Kidney glomerular epithelial cell (primary cell): ENCODE measurements around the gene NARF.

ENCODE experiments used
- DNase-seq: peaks from one replicate; lab custom pipeline; 2025; lab: John Stamatoyannopoulos, UW

Gene NARF

GRCh38 chr17:82433560-82434215, 24.9 kb upstream of the NARF start:
- no peak for DNase-seq

GRCh38 chr17:82434216-82434565, 24.4 kb upstream of the NARF start:
- no peak for DNase-seq

GRCh38 chr17:82435103-82435502, 23.4 kb upstream of the NARF start:
- DNase-seq, result peak; percentile 37

GRCh38 chr17:82435601-82436583, 22.6 kb upstream of the NARF start:
- DNase-seq, result no peak

GRCh38 chr17:82436601-82437324, 21.8 kb upstream of the NARF start:
- DNase-seq, result no peak

GRCh38 chr17:82437325-82437668, 21.2 kb upstream of the NARF start:
- DNase-seq, result no peak

GRCh38 chr17:82438401-82439193, 19.9 kb upstream of the NARF start:
- DNase-seq, result no peak

- no peak for DNase-seq
Measured at GRCh38 chr17:82439194-82439828, 19.2 kb upstream of the NARF start.

- no peak for DNase-seq
Measured at GRCh38 chr17:82439829-82440365, 18.6 kb upstream of the NARF start.

- no peak for DNase-seq
Measured at GRCh38 chr17:82440469-82440981, 18.0 kb upstream of the NARF start.

GRCh38 chr17:82440991-82441627, 17.4 kb upstream of the NARF start:
- DNase-seq, result no peak

- no peak for DNase-seq
Measured at GRCh38 chr17:82441691-82442487, 16.7 kb upstream of the NARF start.

GRCh38 chr17:82442643-82443464, 15.7 kb upstream of the NARF start:
- DNase-seq, result no peak

GRCh38 chr17:82443465-82444283, 14.9 kb upstream of the NARF start:
- no peak for DNase-seq

- DNase-seq, result no peak
Measured at GRCh38 chr17:82444284-82444893, 14.2 kb upstream of the NARF start.

- no peak for DNase-seq
Measured at GRCh38 chr17:82444941-82445521, 13.5 kb upstream of the NARF start.

- DNase-seq, result no peak
Measured at GRCh38 chr17:82445542-82445941, 13.0 kb upstream of the NARF start.
